Cerebellar cortex (tissue), 1 donor: ENCODE results near the gene ULK2.
"Not testable (repeated sequence)": the region's sequence is repeated elsewhere in the genome, so short reads cannot be mapped to it uniquely, and the experiment has no call there.

Experiments
- DNase-seq: peaks from one replicate; pipeline ENCODE4 v3.0.0-alpha.2; 2015; ENCODE audit warnings: low spot score

ULK2 gene

GRCh38 chr17:19865021-19865420, 2.7 kb downstream of the ULK2 start:
- no peak for DNase-seq

- DNase-seq = not testable (repeated sequence)
Observed at GRCh38 chr17:19860647-19861177, 7.0 kb downstream of the ULK2 start.

- DNase-seq = no peak
Observed at GRCh38 chr17:19857640-19858039, 10.1 kb downstream of the ULK2 start.

- DNase-seq = no peak
Observed at GRCh38 chr17:19833914-19834313, 33.8 kb downstream of the ULK2 start.

GRCh38 chr17:19830061-19830460, 37.7 kb downstream of the ULK2 start:
- no peak for DNase-seq

- peak; percentile 21 for DNase-seq
Observed at GRCh38 chr17:19812407-19812806, 55.3 kb downstream of the ULK2 start.

- DNase-seq = no peak
Observed at GRCh38 chr17:19805006-19805405, 62.7 kb downstream of the ULK2 start.

- no peak for DNase-seq
Observed at GRCh38 chr17:19800571-19800970, 67.2 kb downstream of the ULK2 start.

- no peak for DNase-seq
Observed at GRCh38 chr17:19799796-19800195, 67.9 kb downstream of the ULK2 start.

GRCh38 chr17:19796457-19796856, 71.3 kb downstream of the ULK2 start:
- no peak for DNase-seq

GRCh38 chr17:19791918-19792550, 75.7 kb downstream of the ULK2 start:
- no peak for DNase-seq

- DNase-seq = peak; percentile 51
Observed at GRCh38 chr17:19787733-19788357, 79.9 kb downstream of the ULK2 start.

GRCh38 chr17:19785854-19786253, 81.9 kb downstream of the ULK2 start:
- no peak for DNase-seq

- no peak for DNase-seq
Observed at GRCh38 chr17:19781488-19782458, 86.0 kb downstream of the ULK2 start.

GRCh38 chr17:19780846-19781245, 86.9 kb downstream of the ULK2 start:
- DNase-seq = no peak

- DNase-seq = no peak
Observed at GRCh38 chr17:19773534-19773933, 94.2 kb downstream of the ULK2 start.

GRCh38 chr17:19771971-19772630, 95.6 kb downstream of the ULK2 start:
- no peak for DNase-seq

GRCh38 chr17:19770985-19771735, 96.6 kb downstream of the ULK2 start:
- no peak for DNase-seq

GRCh38 chr17:19769946-19770652, 97.6 kb downstream of the ULK2 start:
- no peak for DNase-seq

- DNase-seq = no peak
Observed at GRCh38 chr17:19768046-19768782, 99.5 kb downstream of the ULK2 start.
